NCI-H748 (cell line): ENCODE measurements around the gene SART1.
"Not testable (repeated sequence)": the region's sequence is repeated elsewhere in the genome, so short reads cannot be mapped to it uniquely, and the experiment has no call there.

Experiments
- DNase-seq: peaks from one replicate; lab custom pipeline; 2025; ENCODE audit not compliant: unreplicated experiment; lab: John Stamatoyannopoulos, UW

The SART1 gene

GRCh38 chr11:65988791-65989592 is 27.5 kb downstream of the SART1 start:
- DNase-seq: peak; percentile 87

- DNase-seq: no peak
These were observed 30.5 kb downstream of the SART1 start for GRCh38 chr11:65992056-65992455.

GRCh38 chr11:65997286-65997685 is 35.8 kb downstream of the SART1 start:
- DNase-seq: no peak

- peak; percentile 99 for DNase-seq
These were observed 40.6 kb downstream of the SART1 start, which contains the start of the genes BANF1 and EIF1AD for GRCh38 chr11:66001942-66002647. BANF1 (plus strand) TSS chr11:66002503; CDS start chr11:66003251, 748 bp downstream. EIF1AD (minus strand) TSS chr11:66002157; CDS start chr11:66000389, 1,768 bp downstream.

GRCh38 chr11:66002648-66003225 is 41.2 kb downstream of the SART1 start:
- peak; percentile 71 for DNase-seq

GRCh38 chr11:66003291-66003690 is 41.8 kb downstream of the SART1 start:
- no peak for DNase-seq

GRCh38 chr11:66004186-66004585 is 42.7 kb downstream of the SART1 start:
- no peak for DNase-seq

- no peak for DNase-seq
These were observed 44.8 kb downstream of the SART1 start for GRCh38 chr11:66006134-66006890.

- no peak for DNase-seq
These were observed 45.3 kb downstream of the SART1 start for GRCh38 chr11:66006891-66007176.

GRCh38 chr11:66007201-66007634 is 45.7 kb downstream of the SART1 start:
- no peak for DNase-seq

GRCh38 chr11:66008095-66008467 is 46.5 kb downstream of the SART1 start:
- DNase-seq: no peak

GRCh38 chr11:66008468-66009101 is 47.1 kb downstream of the SART1 start:
- no peak for DNase-seq

GRCh38 chr11:66010036-66010435 is 48.5 kb downstream of the SART1 start:
- not testable (repeated sequence) for DNase-seq

GRCh38 chr11:66011239-66011784 is 49.8 kb downstream of the SART1 start:
- DNase-seq: no peak

GRCh38 chr11:66011785-66012303 is 50.3 kb downstream of the SART1 start, which contains the start of gene CST6:
CST6 (plus strand) TSS chr11:66012008; CDS start chr11:66012045, 37 bp downstream.
- peak; percentile 16 for DNase-seq

GRCh38 chr11:66012371-66012945 is 50.9 kb downstream of the SART1 start:
- DNase-seq: no peak

GRCh38 chr11:66012946-66013761 is 51.6 kb downstream of the SART1 start:
- DNase-seq: no peak

- no peak for DNase-seq
These were observed 52.2 kb downstream of the SART1 start for GRCh38 chr11:66013762-66014100.

- no peak for DNase-seq
These were observed 53.4 kb downstream of the SART1 start for GRCh38 chr11:66014804-66015453.
